IMR-90 (cell line): ENCODE data around the gene KPTN. TPM values are rescaled to one million over a fixed set of nuclear protein-coding genes. Genes with fewer than 3 reads are reported as not detected.

Experiments
- ATAC-seq: fragments of 200-7000 bp; cut with Tn5 transposase; 2 replicates; pipeline ENCODE4 v1.9.1; 2020; ENCODE audit warnings: low read depth, mild to moderate bottlenecking, moderate library complexity
- BruUV-seq: library from RNA; stranded (reverse); fragments of 400-500 nt; replicated peaks from 2 replicates; lab custom pipeline; 2021; lab: Mats Ljungman, UMichigan
- CTCF ChIA-PET: fragments of 300-600 bp; formaldehyde crosslinking; extraction: SDS; loops from one replicate; lab custom pipeline; 2021; ENCODE audit warnings: antibody characterized with exemption; lab: Yijun Ruan, JAX
- POLR2A ChIA-PET: fragments of 300-600 bp; sonication (Branson Sonifier 250); formaldehyde crosslinking; loops from one replicate; lab custom pipeline; 2022; ENCODE audit warnings: antibody characterized with exemption; ENCODE audit not compliant: unreplicated experiment; lab: Charles Lee
- DNase-seq: peaks from one replicate; pipeline ENCODE4 v3.0.0; 2013
- H2AFZ ChIP-seq: replicated peaks from 2 replicates; pipeline ENCODE3; 2013; ENCODE audit warnings: low read length, mild to moderate bottlenecking; ENCODE audit not compliant: poor library complexity
- H2AK5ac ChIP-seq: 2 replicates; pipeline ENCODE4 v1.6.1; 2013; ENCODE audit warnings: low read depth, low read length, inconsistent platforms
- H2AK9ac ChIP-seq: replicated peaks from 2 replicates; pipeline ENCODE3; 2013; ENCODE audit warnings: mild to moderate bottlenecking, low read depth, low read length, moderate library complexity; ENCODE audit not compliant: poor library complexity
- H2BK120ac ChIP-seq: 2 replicates; pipeline ENCODE4 v1.6.1; 2013; ENCODE audit warnings: low read depth, low read length, inconsistent platforms
- H2BK15ac ChIP-seq: 3 replicates; pipeline ENCODE4 v1.6.1; 2013; ENCODE audit warnings: low read depth, low read length, inconsistent platforms
- H2BK20ac ChIP-seq: 2 replicates; pipeline ENCODE4 v1.6.1; 2013; ENCODE audit warnings: low read depth, mild to moderate bottlenecking, inconsistent platforms, low read length, moderate library complexity
- H2BK5ac ChIP-seq: 2 replicates; pipeline ENCODE4 v1.6.1; 2013; ENCODE audit warnings: mild to moderate bottlenecking, low read depth, low read length, inconsistent platforms; ENCODE audit not compliant: poor library complexity, severe bottlenecking
- H3K14ac ChIP-seq: replicated peaks from 2 replicates; pipeline ENCODE4 v1.6.1; 2013; ENCODE audit warnings: low read depth, low read length, inconsistent platforms
- H3K18ac ChIP-seq: 2 replicates; pipeline ENCODE4 v1.6.1; 2013; ENCODE audit warnings: low read depth, low read length, control low read depth
- H3K23ac ChIP-seq: 2 replicates; pipeline ENCODE4 v1.6.1; 2013; ENCODE audit warnings: low read depth, low read length, inconsistent platforms
- H3K27ac ChIP-seq: 2 replicates; pipeline ENCODE4 v1.5.1; 2013; ENCODE audit warnings: mild to moderate bottlenecking, control low read depth, low read length; ENCODE audit not compliant: insufficient read depth
- H3K27me3 ChIP-seq: 2 replicates; pipeline ENCODE4 v1.6.1; 2013; ENCODE audit warnings: low read length; ENCODE audit not compliant: control insufficient read depth, insufficient read depth
- H3K36me3 ChIP-seq: 2 replicates; pipeline ENCODE4 v1.6.1; 2013; ENCODE audit warnings: low read length, mixed read lengths; ENCODE audit not compliant: control insufficient read depth, insufficient read depth
- H3K4ac ChIP-seq: 2 replicates; pipeline ENCODE4 v1.6.1; 2013; ENCODE audit warnings: low read depth, low read length, inconsistent platforms
- H3K4me1 ChIP-seq: 2 replicates; pipeline ENCODE4 v1.6.1; 2013; ENCODE audit warnings: low read length, mixed read lengths; ENCODE audit not compliant: control insufficient read depth, insufficient read depth
- H3K4me2 ChIP-seq: 2 replicates; pipeline ENCODE4 v1.6.1; 2013; ENCODE audit warnings: low read depth, mild to moderate bottlenecking, control low read depth, low read length, moderate library complexity
- H3K4me3 ChIP-seq: 2 replicates; pipeline ENCODE4 v1.5.1; 2013; ENCODE audit warnings: low read depth, mild to moderate bottlenecking, control low read depth, low read length, moderate library complexity; ENCODE audit not compliant: insufficient read depth
- H3K56ac ChIP-seq: 2 replicates; pipeline ENCODE4 v1.6.1; 2013; ENCODE audit warnings: low read length, inconsistent platforms; ENCODE audit not compliant: insufficient read depth; ENCODE audit errors: extremely low read depth
- H3K79me1 ChIP-seq, 2 experiments: 2 replicates each; pipeline ENCODE4 v1.6.1; 2013; ENCODE audit warnings: low read length in 2 of 2, inconsistent platforms in 1 of 2, low read depth in 1 of 2
- H3K9ac ChIP-seq: 2 replicates; pipeline ENCODE4 v1.6.1; 2013; ENCODE audit warnings: low read depth, low read length, control low read depth
- H3K9me1 ChIP-seq: 2 replicates; pipeline ENCODE4 v1.6.1; 2013; ENCODE audit warnings: low read length, inconsistent platforms; ENCODE audit not compliant: insufficient read depth
- H3K9me3 ChIP-seq: 2 replicates; pipeline ENCODE4 v1.6.1; 2013; ENCODE audit warnings: low read length; ENCODE audit not compliant: control insufficient read depth, insufficient read depth
- H4K20me1 ChIP-seq: 2 replicates; pipeline ENCODE4 v1.6.1; 2013; ENCODE audit warnings: low read length, inconsistent platforms; ENCODE audit not compliant: insufficient read depth
- H4K5ac ChIP-seq: 2 replicates; pipeline ENCODE4 v1.6.1; 2013; ENCODE audit warnings: mild to moderate bottlenecking, low read depth, low read length, control low read depth
- H4K8ac ChIP-seq, 2 experiments: 2 replicates each; pipeline ENCODE4 v1.6.1; 2013; ENCODE audit warnings: low read depth in 2 of 2, low read length in 2 of 2, control low read depth in 1 of 2, inconsistent platforms in 1 of 2
- H4K91ac ChIP-seq: 2 replicates; pipeline ENCODE4 v1.6.1; 2013; ENCODE audit warnings: low read depth, low read length, inconsistent platforms; ENCODE audit not compliant: insufficient read depth
- CEBPB ChIP-seq: IDR thresholded peaks from 2 replicates; pipeline ENCODE4 v1.6.1; 2012; ENCODE audit warnings: low read depth, low read length, improper control_type of control experiment
- CHD1 ChIP-seq: IDR thresholded peaks from 2 replicates; pipeline ENCODE4 v1.6.1; 2012; ENCODE audit warnings: low read depth, low read length, improper control_type of control experiment
- CTCF ChIP-seq: conservative IDR thresholded peaks from 2 replicates; pipeline ENCODE4 v1.5.1; 2012; ENCODE audit warnings: mild to moderate bottlenecking, low read depth, low read length, improper control_type of control experiment
- FOS ChIP-seq: fragments of 150-350 bp; IDR thresholded peaks from 2 replicates; pipeline ENCODE4 v1.6.1; 2016; ENCODE audit warnings: low read depth, low read length
- MAFK ChIP-seq: IDR thresholded peaks from 2 replicates; pipeline ENCODE4 v1.6.1; 2012; ENCODE audit warnings: low read depth, low read length, improper control_type of control experiment
- MAZ ChIP-seq: IDR thresholded peaks from 2 replicates; pipeline ENCODE4 v1.6.1; 2012; ENCODE audit warnings: low read depth, mild to moderate bottlenecking, low read length, improper control_type of control experiment, moderate library complexity, borderline replicate concordance
- MXI1 ChIP-seq: IDR thresholded peaks from 2 replicates; pipeline ENCODE4 v1.6.1; 2012; ENCODE audit warnings: low read depth, mild to moderate bottlenecking, low read length, moderate library complexity, borderline replicate concordance
- NFE2L2 ChIP-seq: fragments of 150-350 bp; IDR thresholded peaks from 2 replicates; pipeline ENCODE4 v1.6.1; 2016; ENCODE audit warnings: low read depth, mild to moderate bottlenecking, low read length
- POLR2A ChIP-seq: IDR thresholded peaks from 2 replicates; pipeline ENCODE4 v1.6.1; 2012; ENCODE audit warnings: mild to moderate bottlenecking, low read depth, low read length
- RAD21 ChIP-seq: IDR thresholded peaks from 2 replicates; pipeline ENCODE4 v1.6.1; 2012; ENCODE audit warnings: low read length, improper control_type of control experiment
- RCOR1 ChIP-seq: IDR thresholded peaks from 2 replicates; pipeline ENCODE4 v1.6.1; 2012; ENCODE audit warnings: mild to moderate bottlenecking, low read length, improper control_type of control experiment; ENCODE audit not compliant: insufficient replicate concordance
- RFX5 ChIP-seq: IDR thresholded peaks from 2 replicates; pipeline ENCODE4 v1.8.0; 2012; ENCODE audit warnings: low read depth, mild to moderate bottlenecking, low read length, moderate library complexity
- USF2 ChIP-seq: fragments of 150-350 bp; IDR thresholded peaks from 2 replicates; pipeline ENCODE4 v1.6.1; 2017; ENCODE audit warnings: mild to moderate bottlenecking, antibody characterized with exemption, low read length, low read depth
- WGBS, 2 experiments: methylation state at CpG; one replicate each; pipeline versions ENCODE4 v1.1.5 to v1.1.7; 2013; ENCODE audit warnings: missing lambda C conversion rate in 2 of 2; ENCODE audit not compliant: insufficient read length in 1 of 2; ENCODE audit errors: extremely low coverage in 2 of 2; 5-methylcytosine and 5-hydroxymethylcytosine counted together
- dilution Hi-C: fragments of 300-500 bp; cut with HindIII; formaldehyde crosslinking; loops from one replicate; pipeline ENCODE4 v1.14.3; 2018; ENCODE audit warnings: low sequenced_read_pairs; ENCODE audit not compliant: unreplicated experiment
- in situ Hi-C: fragments of 300-500 bp; cut with MboI; formaldehyde crosslinking; loops from 3 replicates; pipeline ENCODE4 v1.14.3; 2019; ENCODE audit warnings: low sequenced_read_pairs, inconsistent platforms, mixed read lengths
- intact Hi-C: fragments of 100-400 bp; cut with micrococcal nuclease; formaldehyde crosslinking; loops from 2 replicates; pipeline ENCODE4 v1.10.0; 2022
- polyA plus RNA-seq, 3 experiments: library from polyadenylated mRNA; depleted of rRNA; stranded (reverse); fragments of >200 nt; gene quantifications; 2 replicates each; pipeline ENCODE4 v1.2.3, GENCODE V29; 2012; ENCODE audit warnings: low replicate concordance in 1 of 3
- total RNA-seq: library from RNA; depleted of rRNA; stranded (reverse); fragments of >200 nt; gene quantifications from 2 replicates; pipeline ENCODE4 v1.2.3, GENCODE V29; 2012

Gene KPTN
- total and polyA plus RNA-seq, 2 of the 4 experiments (the other 2 are of a cell fraction), result 4.1 to 15.4 TPM

GRCh38 chr19:47529018-47529742 is 45.2 kb upstream of the KPTN start:
- dilution Hi-C loops (no loop called here), intact Hi-C loops (no loop called here), in situ Hi-C loops (no loop called here)
- no TSS peak for BruUV-seq
- ATAC-seq (no peak), DNase-seq (no peak)
- H3K4me3 ChIP-seq, result no peak overlapping the region
- no peak overlapping the region for H4K5ac ChIP-seq
- no peaks in the 10 kb centered on the region; the same call in 1 of the 2 replicates for H3K4me1 ChIP-seq
- H3K9ac ChIP-seq, result no peak overlapping the region
- TF ChIP-seq RFX5, result no peak
- no peak for TF ChIP-seq FOS
- TF ChIP-seq CEBPB, result no peak
- no peak for TF ChIP-seq CHD1
- TF ChIP-seq USF2, result no peak
- no peak for TF ChIP-seq MAFK
- TF ChIP-seq CTCF, result no peak
- TF ChIP-seq MXI1, result no peak
- no peak for TF ChIP-seq NFE2L2
- no peak for TF ChIP-seq MAZ
- TF ChIP-seq POLR2A, result no peak
- TF ChIP-seq RAD21, result no peak
- TF ChIP-seq RCOR1, result no peak
- H2AFZ ChIP-seq, result no peak overlapping the region
- H2BK15ac ChIP-seq, result no peak overlapping the region
- H3K27ac ChIP-seq, result no peak overlapping the region
- peaks cover 33% of the 10 kb centered on the region for H3K27me3 ChIP-seq
- ChIA-PET POLR2A (no interaction called here), CTCF (interaction anchor here (0.6 kb wide), 1 partner anchor 180 kb away, joined by 5 read pairs; no protein-coding TSS in a partner anchor)
- H4K20me1 ChIP-seq, result no peaks in the 10 kb centered on the region
- H3K4ac ChIP-seq, result no peak overlapping the region
- no peaks in the 10 kb centered on the region for H3K36me3 ChIP-seq
- H2AK5ac ChIP-seq, result no peak overlapping the region
- H2BK120ac ChIP-seq, result no peak overlapping the region
- no peaks in the 10 kb centered on the region for H3K79me1 ChIP-seq
- H3K18ac ChIP-seq, result no peak overlapping the region
- H4K91ac ChIP-seq, result no peak overlapping the region
- no peak overlapping the region for H2BK20ac ChIP-seq
- H2BK5ac ChIP-seq, result no peak overlapping the region
- WGBS, 2 experiments, result 73% methylated on average over 7 of the region's 16 CpGs; no CpG with 5 or more reads in 1 of the 2 experiments
- no peak overlapping the region for H4K8ac ChIP-seq
- H3K56ac ChIP-seq, result no peak overlapping the region
- no peak overlapping the region for H3K4me2 ChIP-seq
- no peak overlapping the region for H2AK9ac ChIP-seq
- no peak overlapping the region for H3K14ac ChIP-seq
- H3K9me1 ChIP-seq, result 0 out of 2 replicates have a peak, but pooled peaks cover 2% of the 10 kb centered on the region
- H3K23ac ChIP-seq, result no peak overlapping the region
- H3K9me3 ChIP-seq, result no peaks in the 10 kb centered on the region
